GM18505 (cell line): Measurements from ENCODE around the gene TSPOAP1.

ENCODE experiments used
- ATAC-seq: cut with Tn5 transposase; IDR thresholded peaks from one replicate; pipeline ENCODE4 v1.9.1; 2021; ENCODE audit not compliant: unreplicated experiment
- POLR2A ChIP-seq: IDR thresholded peaks from 4 replicates; pipeline ENCODE4 v1.6.1; 2011; ENCODE audit warnings: borderline replicate concordance; ENCODE audit not compliant: insufficient read depth, insufficient read length; ENCODE audit errors: extremely low read depth

TSPOAP1 gene

DNA sequence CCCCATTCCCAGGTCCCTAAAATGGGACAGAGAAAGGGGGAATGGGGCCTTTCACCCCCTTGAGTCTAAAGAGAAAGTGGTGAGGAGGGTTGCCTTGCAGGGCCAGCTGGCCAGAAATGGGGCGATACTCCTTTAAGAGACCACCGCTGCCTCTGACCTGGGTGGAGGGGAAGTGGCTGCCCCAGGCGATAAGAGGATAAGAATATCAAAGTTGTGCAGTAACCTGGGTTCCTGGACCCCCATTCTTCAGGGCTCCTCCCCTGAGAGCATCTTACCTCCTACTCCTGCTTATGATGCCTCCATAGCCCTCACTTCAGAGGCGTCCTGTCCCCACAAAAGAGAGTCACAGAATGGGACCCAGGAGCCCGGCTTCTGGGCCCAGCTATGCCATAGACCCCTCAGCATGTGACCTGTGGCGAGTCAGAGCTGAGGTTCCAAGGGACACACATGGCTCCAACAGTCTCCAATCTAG lies 5.2 kb upstream of the TSPOAP1 start:
- TF ChIP-seq POLR2A: no peak
- ATAC-seq: no peak

GRCh38 chr17:58332778-58333735 lies 4.5 kb upstream of the TSPOAP1 start:
- TF ChIP-seq POLR2A: no peak
- ATAC-seq: no peak

GRCh38 chr17:58331815-58332777 lies 3.5 kb upstream of the TSPOAP1 start:
- TF ChIP-seq POLR2A: no peak
- peak; percentile 9 for ATAC-seq

GRCh38 chr17:58330997-58331814 lies 2.6 kb upstream of the TSPOAP1 start:
- no peak for ATAC-seq
- no peak for TF ChIP-seq POLR2A

- TF ChIP-seq POLR2A: no peak
- no peak for ATAC-seq
These were observed 2.0 kb upstream of the TSPOAP1 start for GRCh38 chr17:58330538-58330996.

DNA sequence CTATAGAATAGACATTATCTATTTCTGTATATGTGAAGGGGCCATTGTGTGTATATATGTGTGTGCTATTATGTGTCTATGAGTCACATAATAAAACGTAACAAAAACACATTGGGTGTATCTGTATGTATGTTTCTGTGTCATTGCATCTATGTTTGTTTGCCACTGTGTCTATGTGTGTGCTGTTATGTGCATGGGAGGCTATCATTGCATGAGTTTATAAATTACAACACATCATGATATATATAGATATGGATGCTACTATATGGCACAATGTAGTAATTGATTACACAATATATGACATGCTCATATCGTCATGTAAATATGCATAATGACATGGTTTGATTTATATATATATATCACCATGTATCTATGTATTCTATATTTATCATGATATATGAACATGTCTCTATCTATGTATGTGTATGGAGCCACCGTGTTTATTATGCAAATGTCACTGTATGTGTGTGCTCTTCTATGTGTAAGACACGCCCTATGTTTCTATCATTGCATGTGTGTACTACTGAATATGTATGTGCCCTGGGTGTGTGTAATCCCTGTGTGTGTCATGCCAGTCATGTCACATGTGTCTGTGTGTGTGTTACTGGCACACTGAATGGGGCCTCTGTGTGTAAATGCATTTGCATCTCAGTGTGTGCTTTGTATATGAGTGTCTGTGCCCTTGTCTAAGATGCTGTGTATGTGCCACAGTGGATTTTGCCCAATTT lies 1.4 kb upstream of the TSPOAP1 start:
- no peak for TF ChIP-seq POLR2A
- ATAC-seq: peak; percentile 9

GRCh38 chr17:58329035-58329809 lies 627 bp upstream of the TSPOAP1 start:
- no peak for TF ChIP-seq POLR2A
- peak; percentile 35 for ATAC-seq

- ATAC-seq: no peak
- no peak for TF ChIP-seq POLR2A
These were observed 1.0 kb downstream of the TSPOAP1 start for GRCh38 chr17:58327363-58328194.

DNA sequence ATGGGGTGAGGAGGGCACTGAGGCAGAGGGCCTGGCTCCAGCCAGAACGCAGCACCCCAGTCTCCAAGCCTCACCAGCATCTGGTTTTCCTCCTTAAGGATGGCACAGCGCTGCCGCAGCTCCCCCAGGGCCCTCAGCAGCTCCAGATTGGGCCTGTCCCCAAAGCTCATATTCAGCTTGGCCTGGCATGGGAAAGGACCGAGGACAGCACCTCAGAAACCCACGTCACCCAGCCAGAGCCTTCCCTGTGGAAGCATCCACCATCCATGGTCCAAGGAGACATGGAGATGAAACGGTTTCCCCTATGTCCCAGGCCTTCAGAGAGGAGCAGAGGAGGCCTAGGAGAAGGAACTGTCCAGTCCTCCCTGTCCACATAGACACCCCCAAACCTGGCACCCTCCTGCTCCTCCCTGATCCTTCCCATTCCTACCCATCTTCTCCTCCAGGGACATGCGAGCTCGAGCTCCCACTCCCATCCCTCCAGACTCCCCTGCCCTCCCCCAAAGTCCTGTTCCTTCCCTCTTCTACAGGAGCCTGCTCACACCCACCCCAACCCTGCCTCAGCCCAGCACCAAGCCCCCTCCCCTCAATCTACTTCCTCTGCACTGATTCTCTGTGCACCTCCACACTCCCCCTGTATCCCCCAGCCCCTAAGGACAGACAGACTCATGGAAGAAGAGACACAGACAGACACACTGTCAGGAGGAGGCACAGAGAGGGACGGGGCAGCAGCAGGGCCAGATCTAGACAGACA lies 1.8 kb downstream of the TSPOAP1 start:
- no peak for TF ChIP-seq POLR2A
- no peak for ATAC-seq

DNA sequence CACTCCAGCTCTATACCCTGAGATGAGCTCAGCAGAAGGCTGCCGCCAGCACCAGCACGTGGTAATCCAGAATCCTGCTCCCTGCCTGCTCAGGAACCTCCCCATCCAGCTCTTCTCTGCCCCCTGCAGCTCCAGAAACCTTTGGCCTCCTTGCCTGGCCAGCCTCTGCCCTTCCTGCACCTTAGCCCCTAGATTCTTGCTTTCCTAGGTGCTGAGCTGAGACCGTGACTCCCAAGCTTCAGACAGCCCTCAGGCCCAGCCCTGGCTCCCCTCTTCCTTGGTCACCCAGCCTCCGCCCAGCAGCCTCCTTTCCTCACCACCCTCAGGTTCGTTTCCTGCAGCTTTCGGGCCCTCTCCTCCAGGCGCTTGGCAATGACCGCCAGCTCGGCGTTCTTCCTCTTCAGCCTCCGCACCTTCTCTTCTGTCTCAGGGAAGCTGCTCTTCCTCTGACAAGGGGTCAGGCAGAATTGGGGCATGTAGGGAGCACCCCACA lies 2.6 kb downstream of the TSPOAP1 start:
- no peak for ATAC-seq
- TF ChIP-seq POLR2A: no peak
